GM21360 (cell line): Measurements from ENCODE around the gene MAP6D1.

Experiments
- ATAC-seq: cut with Tn5 transposase; IDR thresholded peaks from one replicate; pipeline ENCODE4 v1.9.1; 2021; ENCODE audit warnings: mild to moderate bottlenecking, moderate library complexity; ENCODE audit not compliant: unreplicated experiment

The MAP6D1 gene

DNA sequence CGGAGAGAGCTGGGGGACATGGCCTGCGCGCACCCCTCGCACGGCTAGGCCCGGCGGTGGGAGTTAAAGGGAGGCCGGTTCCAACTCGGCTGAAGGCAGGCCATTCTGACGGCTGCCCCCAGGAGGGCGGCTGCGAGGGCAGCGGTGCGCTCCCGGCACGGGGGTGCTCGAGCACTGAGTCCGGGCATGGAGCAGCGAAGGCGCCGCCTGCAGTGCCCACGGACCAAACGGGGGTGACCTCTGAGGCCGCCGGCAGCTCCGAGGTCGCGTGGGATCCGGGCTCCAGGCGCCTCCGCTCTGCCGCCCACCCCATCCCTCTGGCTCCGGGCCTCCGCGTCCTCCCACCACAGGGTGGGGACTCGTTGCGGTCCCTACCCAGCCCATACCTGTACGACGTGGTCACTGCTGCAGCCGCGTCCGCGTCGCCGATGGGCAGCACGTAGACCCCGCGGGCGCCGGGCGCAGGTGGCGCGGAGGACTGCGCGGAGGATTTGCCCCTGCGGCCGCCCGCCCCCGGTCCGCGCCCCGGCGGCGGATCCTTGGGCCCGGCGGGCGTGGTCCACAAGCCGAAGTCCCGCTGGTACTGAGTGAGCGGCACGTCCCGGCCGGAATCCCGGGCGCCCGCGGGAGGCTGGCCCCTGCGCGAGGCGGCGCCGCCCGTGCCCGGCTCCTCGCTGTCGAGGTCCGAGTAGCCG lies 469 bp downstream of the MAP6D1 start:
- peak; percentile 32 for ATAC-seq

GRCh38 chr3:183823963-183824362 lies 1.4 kb downstream of the MAP6D1 start:
- no peak for ATAC-seq

- no peak for ATAC-seq
These were observed 2.7 kb downstream of the MAP6D1 start for GRCh38 chr3:183822631-183823030.

GRCh38 chr3:183819831-183820230 lies 5.5 kb downstream of the MAP6D1 start:
- ATAC-seq, result no peak

GRCh38 chr3:183818706-183819624 lies 6.4 kb downstream of the MAP6D1 start:
- no peak for ATAC-seq

- ATAC-seq, result no peak
These were observed 7.2 kb downstream of the MAP6D1 start for GRCh38 chr3:183818041-183818620.

DNA sequence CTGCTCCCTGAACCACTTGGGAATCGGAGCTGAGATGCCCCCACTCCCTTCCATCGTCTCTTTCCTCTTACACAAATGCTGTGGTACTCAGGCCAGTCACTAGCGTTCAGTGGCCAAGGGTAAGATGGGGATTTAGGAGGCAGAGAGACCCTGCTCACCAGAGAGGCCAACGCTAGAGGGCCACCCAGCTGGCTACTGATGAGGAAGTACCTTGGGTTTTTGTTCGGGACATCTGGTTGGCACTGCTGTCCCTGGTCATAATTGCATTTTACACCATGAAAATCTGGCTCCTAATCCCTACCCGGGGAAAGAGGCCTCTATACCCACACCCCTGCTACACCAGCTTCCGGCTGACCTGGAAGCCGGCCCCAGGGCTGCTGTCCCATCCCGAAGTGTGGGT lies 7.7 kb downstream of the MAP6D1 start:
- ATAC-seq, result no peak

DNA sequence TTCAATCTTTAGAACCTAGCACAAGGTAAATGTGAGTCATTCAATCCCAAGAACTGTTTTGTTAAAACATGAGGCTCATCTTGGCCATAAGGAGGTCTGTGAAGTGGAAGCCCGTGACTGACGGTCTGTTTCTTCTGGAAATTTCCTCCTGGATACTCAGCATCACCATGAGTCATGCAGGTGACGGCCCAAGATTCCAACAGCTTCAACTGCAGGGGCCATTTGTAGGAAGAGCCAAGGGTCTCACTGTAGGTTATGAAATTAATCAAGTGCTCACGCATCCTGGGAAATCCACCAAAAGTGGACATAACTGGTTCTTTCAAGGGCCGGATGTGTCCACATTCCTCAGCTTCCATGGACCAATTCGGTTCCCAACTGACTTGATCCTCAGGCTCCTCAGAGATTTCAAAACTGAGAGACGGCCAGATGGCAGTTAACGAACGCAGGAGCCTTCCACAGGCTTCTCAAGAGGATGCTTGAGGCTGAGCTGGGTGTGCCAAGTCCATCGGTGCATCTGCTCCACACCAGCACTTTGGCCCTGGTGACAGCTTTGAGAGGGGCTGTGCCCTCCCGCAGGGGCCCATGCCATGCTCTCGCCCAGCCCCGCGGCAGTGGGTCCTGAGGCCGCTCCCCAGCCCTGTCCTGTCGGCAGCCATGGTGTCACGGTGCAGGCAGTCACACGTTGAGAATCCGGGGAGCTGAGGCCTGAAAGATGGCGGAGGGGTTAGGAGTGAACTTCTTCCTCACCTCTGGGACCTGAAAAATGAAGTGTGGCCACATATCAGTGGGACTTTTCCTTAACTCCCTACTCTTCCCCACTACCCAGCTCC lies 8.5 kb downstream of the MAP6D1 start:
- ATAC-seq, result no peak

- no peak for ATAC-seq
These were observed 9.4 kb downstream of the MAP6D1 start for GRCh38 chr3:183815951-183816475.

GRCh38 chr3:183815563-183815940 lies 9.8 kb downstream of the MAP6D1 start:
- no peak for ATAC-seq

DNA sequence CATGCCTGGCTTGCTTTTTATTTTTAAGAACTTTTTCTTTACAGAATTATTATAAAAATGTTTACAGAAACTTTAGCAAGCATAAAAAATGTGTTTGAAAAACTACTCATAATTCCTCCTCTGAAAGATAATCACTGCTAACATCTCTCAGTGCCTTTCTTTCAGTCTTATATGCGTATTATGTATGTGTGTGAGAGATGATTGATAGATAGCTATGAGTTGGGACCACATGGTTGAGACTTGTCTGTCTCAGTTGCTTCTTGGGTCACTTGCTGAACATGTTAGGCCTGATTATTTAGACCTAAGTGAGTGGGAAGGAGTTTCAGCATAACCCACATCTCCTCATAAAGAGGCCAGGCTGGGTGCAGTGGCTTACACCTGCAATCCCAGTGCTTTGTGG lies 11.1 kb downstream of the MAP6D1 start:
- ATAC-seq, result no peak

- ATAC-seq, result no peak
These were observed 12.5 kb downstream of the MAP6D1 start for GRCh38 chr3:183812761-183813445.

DNA sequence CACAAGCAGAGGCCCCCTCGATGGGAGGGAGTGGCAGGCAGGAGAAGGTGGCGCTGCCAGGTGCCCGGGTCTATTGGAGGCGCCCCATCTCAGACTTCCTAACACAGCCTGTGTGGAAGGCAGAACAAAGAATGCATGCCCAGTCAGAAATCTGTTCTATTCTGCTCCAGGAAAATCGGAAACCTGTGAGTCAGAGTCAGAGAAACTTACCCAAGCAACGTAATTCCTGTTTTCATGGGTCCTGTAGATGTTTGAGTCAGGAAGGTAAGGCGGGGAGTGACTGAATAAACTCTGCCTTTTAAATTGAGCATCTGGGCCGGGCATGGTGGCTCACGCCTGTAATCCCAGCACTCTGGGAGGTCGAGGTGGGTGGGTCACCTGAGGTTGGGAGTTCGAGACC lies 13.7 kb downstream of the MAP6D1 start:
- no peak for ATAC-seq

GRCh38 chr3:183810643-183811594 lies 14.5 kb downstream of the MAP6D1 start:
- ATAC-seq, result no peak

DNA sequence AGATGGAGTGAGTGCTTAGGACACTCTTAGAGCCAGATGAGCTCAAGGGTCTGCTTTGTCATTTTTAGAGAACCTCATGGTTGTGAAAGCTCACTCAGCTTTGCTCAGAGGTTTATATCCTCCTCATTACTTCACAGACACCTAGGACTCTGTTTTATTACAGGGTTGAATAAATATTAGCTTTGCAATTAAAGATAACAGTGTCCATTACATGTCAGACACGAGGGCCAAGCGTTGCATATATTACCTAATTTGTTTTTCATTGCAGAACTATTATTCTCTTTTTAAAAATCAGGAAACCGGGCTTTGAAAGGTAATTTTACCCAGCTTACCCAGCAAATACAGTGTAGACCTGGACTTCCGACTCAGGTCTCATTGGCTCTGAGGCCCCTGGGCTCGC lies 16.1 kb downstream of the MAP6D1 start:
- ATAC-seq, result no peak

- ATAC-seq, result no peak
These were observed 17.0 kb downstream of the MAP6D1 start for GRCh38 chr3:183808355-183808754.

DNA sequence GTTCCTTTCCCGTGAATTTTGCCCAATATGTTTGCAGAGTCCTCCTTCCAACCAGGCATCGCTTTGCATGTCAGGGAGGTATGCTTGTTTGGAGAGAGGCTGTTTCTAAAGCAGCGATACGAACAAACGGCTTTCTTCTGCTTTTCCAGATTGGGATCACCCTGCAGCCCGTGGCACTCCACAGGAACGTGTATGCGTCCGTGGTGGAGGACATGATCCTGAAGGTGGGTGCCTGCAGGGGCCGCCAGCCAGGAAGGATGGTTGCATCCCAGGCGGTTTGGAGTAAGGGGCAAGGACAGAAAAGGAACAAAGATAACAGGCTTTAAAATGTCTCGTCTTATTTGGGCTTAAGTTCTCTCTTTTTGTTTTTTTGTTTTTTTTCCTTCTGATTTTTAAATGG lies 17.5 kb downstream of the MAP6D1 start:
- ATAC-seq, result no peak

GRCh38 chr3:183807209-183807728 lies 18.1 kb downstream of the MAP6D1 start:
- ATAC-seq, result no peak

GRCh38 chr3:183802989-183803388 lies 22.4 kb downstream of the MAP6D1 start:
- ATAC-seq, result no peak
